Measurements from ENCODE around the gene CLEC16A.

The CLEC16A gene

GRCh38 chr16:11053916-11054460 is 109.6 kb downstream of the CLEC16A start:
- CTCF ChIA-PET, result interaction anchor here (0.6 kb wide), 2 partner anchors 37 to 200 kb away, joined by 3 to 9 read pairs; no protein-coding TSS in a partner anchor
- TF ChIP-seq CTCF (conservative IDR thresholded peaks at IDR 0.05; ENCODE audit: low read depth), result no peak
- no peak for DNase-seq (ENCODE audit: low spot score)
- no peak overlapping the region for H3K27ac ChIP-seq
- POLR2A ChIA-PET (ENCODE audit: low non-redundant PET), result no interaction called here

- no peak for TF ChIP-seq CTCF (conservative IDR thresholded peaks at IDR 0.05; ENCODE audit: low read depth)
- H3K27ac ChIP-seq, result no peak overlapping the region
- POLR2A ChIA-PET (ENCODE audit: low non-redundant PET), result no interaction called here
- DNase-seq (ENCODE audit: low spot score), result no peak
- CTCF ChIA-PET, result interaction anchor here (1.6 kb wide), 1 partner anchor 10 kb away, joined by 3 read pairs; no protein-coding TSS in a partner anchor
Measured at GRCh38 chr16:11056090-11056992, 112.0 kb downstream of the CLEC16A start.

GRCh38 chr16:11056993-11057649 is 112.8 kb downstream of the CLEC16A start:
- no peak for DNase-seq (ENCODE audit: low spot score)
- CTCF ChIA-PET, result interaction anchor here (1.1 to 1.6 kb wide), 2 partner anchors 11 to 73 kb away, joined by 3 read pairs; no protein-coding TSS in a partner anchor
- H3K27ac ChIP-seq, result peak overlapping the region; percentile 38; the same call in 1 of the 2 replicates
- POLR2A ChIA-PET (ENCODE audit: low non-redundant PET), result no interaction called here
- TF ChIP-seq CTCF (conservative IDR thresholded peaks at IDR 0.05; ENCODE audit: low read depth), result no peak

- TF ChIP-seq CTCF (conservative IDR thresholded peaks at IDR 0.05; ENCODE audit: low read depth), result no peak
- DNase-seq (ENCODE audit: low spot score), result no peak
- no peak overlapping the region for H3K27ac ChIP-seq
- CTCF ChIA-PET, result interaction anchor here (1.1 to 1.6 kb wide), 2 partner anchors 12 to 74 kb away, joined by 3 read pairs; no protein-coding TSS in a partner anchor
- POLR2A ChIA-PET (ENCODE audit: low non-redundant PET), result no interaction called here
Measured at GRCh38 chr16:11057711-11058345, 113.5 kb downstream of the CLEC16A start.

GRCh38 chr16:11058832-11059231 is 114.5 kb downstream of the CLEC16A start:
- no peak overlapping the region for H3K27ac ChIP-seq

More at GRCh38 chr16:11058832-11059231, 114.5 kb downstream of the CLEC16A start:
- DNase-seq (ENCODE audit: low spot score), result no peak
- ChIA-PET CTCF (interaction anchor here (0.6 kb wide), 1 partner anchor 199 kb away, joined by 4 read pairs; no protein-coding TSS in a partner anchor), POLR2A (ENCODE audit: low non-redundant PET) (no interaction called here)
- no peak for TF ChIP-seq CTCF (conservative IDR thresholded peaks at IDR 0.05; ENCODE audit: low read depth)

Measured in RWPE1 (cell line).